Liver (tissue), 9 donors: ENCODE results near the gene USP48. TPM values are rescaled to one million over a fixed set of nuclear protein-coding genes. Genes with fewer than 3 reads are reported as not detected.
"Not testable (repeated sequence)": the region's sequence is repeated elsewhere in the genome, so short reads cannot be mapped to it uniquely, and the experiment has no call there.

ENCODE experiments used
- DNase-seq: peaks from one replicate; pipeline ENCODE4 v3.0.0-alpha.2; 2017; ENCODE audit warnings: low spot score
- H3K27ac ChIP-seq, 2 donors: one replicate each; pipeline ENCODE4 v1.7.0; 2013; ENCODE audit warnings: inconsistent platforms in 2 of 2, low read length in 2 of 2, control low read depth in 1 of 2, low read depth in 1 of 2, mild to moderate bottlenecking in 1 of 2
- H3K27me3 ChIP-seq, 4 donors: one replicate each; pipeline versions ENCODE4 v1.6.1 to v1.7.0; 2013; ENCODE audit warnings: low read length in 3 of 4, inconsistent platforms in 1 of 4, mild to moderate bottlenecking in 1 of 4, moderate library complexity in 1 of 4; ENCODE audit not compliant: control insufficient read depth in 4 of 4, insufficient read depth in 4 of 4
- H3K36me3 ChIP-seq, 4 donors: one replicate each; pipeline versions ENCODE4 v1.6.1 to v1.7.0; 2013; ENCODE audit warnings: low read length in 3 of 4, mild to moderate bottlenecking in 3 of 4, low read depth in 1 of 4, moderate library complexity in 1 of 4; ENCODE audit not compliant: control insufficient read depth in 4 of 4, insufficient read depth in 3 of 4
- H3K4me1 ChIP-seq, 4 donors: one replicate each; pipeline versions ENCODE4 v1.6.1 to v1.7.0; 2013; ENCODE audit warnings: low read length in 3 of 4, mild to moderate bottlenecking in 3 of 4, moderate library complexity in 1 of 4; ENCODE audit not compliant: control insufficient read depth in 4 of 4, insufficient read depth in 4 of 4
- H3K4me3 ChIP-seq, 3 donors: one replicate each; pipeline versions ENCODE4 v1.6.1 to v1.7.0; 2013; ENCODE audit warnings: low read length in 3 of 3, control low read depth in 1 of 3, low read depth in 1 of 3, mild to moderate bottlenecking in 1 of 3
- H3K9ac ChIP-seq, 2 donors: one replicate each; pipeline ENCODE4 v1.7.0; 2013; ENCODE audit warnings: low read length in 2 of 2, mild to moderate bottlenecking in 2 of 2, moderate library complexity in 2 of 2, control low read depth in 1 of 2, low read depth in 1 of 2
- H3K9me3 ChIP-seq, 4 donors: one replicate each; pipeline versions ENCODE4 v1.6.1 to v1.7.0; 2013; ENCODE audit warnings: low read length in 3 of 4; ENCODE audit not compliant: control insufficient read depth in 4 of 4
- CTCF ChIP-seq: fragments of 150-350 bp; IDR thresholded peaks from 2 replicates; pipeline ENCODE4 v1.5.1; 2017; ENCODE audit warnings: improper control_type of control experiment, low read depth, low read length; ENCODE audit not compliant: missing input control
- EGR1 ChIP-seq, 2 donors: IDR thresholded peaks; 2 replicates each; pipeline ENCODE4 v1.6.1; 2016 to 2018; ENCODE audit warnings: antibody characterized with exemption in 2 of 2, low read depth in 2 of 2
- FOXA1 ChIP-seq: IDR thresholded peaks from 2 replicates; pipeline ENCODE4 v1.6.1; 2016; ENCODE audit warnings: antibody characterized with exemption
- FOXA2 ChIP-seq: IDR thresholded peaks from 2 replicates; pipeline ENCODE4 v1.6.1; 2016; ENCODE audit warnings: antibody characterized with exemption
- GABPA ChIP-seq, 2 donors: IDR thresholded peaks in 1 of 2; conservative IDR thresholded peaks in 1 of 2; 2 replicates each; pipeline ENCODE4 v1.6.1; 2016; ENCODE audit warnings: antibody characterized with exemption in 2 of 2, mild to moderate bottlenecking in 1 of 2, moderate library complexity in 1 of 2
- HNF4A ChIP-seq, 2 donors: conservative IDR thresholded peaks; 2 replicates each; pipeline ENCODE4 v1.6.1; 2016; ENCODE audit warnings: antibody characterized with exemption in 2 of 2, mild to moderate bottlenecking in 2 of 2
- HNF4G ChIP-seq: IDR thresholded peaks from 2 replicates; pipeline ENCODE4 v1.6.1; 2016; ENCODE audit warnings: antibody characterized with exemption
- JUND ChIP-seq, 2 donors: IDR thresholded peaks; 2 replicates each; pipeline ENCODE4 v1.6.1; 2016; ENCODE audit warnings: antibody characterized with exemption in 2 of 2
- MAX ChIP-seq: IDR thresholded peaks from 2 replicates; pipeline ENCODE4 v1.6.1; 2016; ENCODE audit warnings: antibody characterized with exemption
- REST ChIP-seq: IDR thresholded peaks from 2 replicates; pipeline ENCODE4 v1.6.1; 2016; ENCODE audit warnings: antibody characterized with exemption, mild to moderate bottlenecking
- RXRA ChIP-seq, 2 donors: IDR thresholded peaks; 2 replicates each; pipeline ENCODE4 v1.6.1; 2017 to 2018; ENCODE audit warnings: antibody characterized with exemption in 2 of 2, mild to moderate bottlenecking in 1 of 2
- SP1 ChIP-seq: IDR thresholded peaks from 2 replicates; pipeline ENCODE4 v1.6.1; 2018; ENCODE audit warnings: antibody characterized with exemption, mild to moderate bottlenecking
- TAF1 ChIP-seq: conservative IDR thresholded peaks from 2 replicates; pipeline ENCODE4 v1.6.1; 2016; ENCODE audit warnings: antibody characterized with exemption, mild to moderate bottlenecking
- YY1 ChIP-seq: IDR thresholded peaks from 2 replicates; pipeline ENCODE4 v1.6.1; 2016; ENCODE audit warnings: antibody characterized with exemption, mild to moderate bottlenecking
- ZBTB33 ChIP-seq: IDR thresholded peaks from 2 replicates; pipeline ENCODE4 v1.6.1; 2016; ENCODE audit warnings: antibody characterized with exemption
- WGBS: extraction: QIAGEN DNeasy Blood & Tissue Kit; methylation state at CpG from one replicate; pipeline ENCODE4 v1.1.7; 2013; 5-methylcytosine and 5-hydroxymethylcytosine counted together
- polyA plus RNA-seq, 2 donors: library from polyadenylated mRNA; stranded (reverse) in 1 of 2; unstranded in 1 of 2; fragments of 200-250 nt in 1 of 2; fragments of >200 nt in 1 of 2; fragmentation: Nextera tagmentation in 1 of 2; extraction: Ambion mirVana in 1 of 2; gene quantifications; one replicate each; pipeline versions ENCODE4 v1.2.1 to v1.2.3, GENCODE V29; 2013 to 2015
- total RNA-seq, 2 donors: library from RNA; depleted of rRNA; stranded (reverse); fragments of >200 nt; gene quantifications; one replicate each; pipeline ENCODE4 v1.2.3, GENCODE V29; 2014
- donor health status: healthy.
- donor health status: healthy.
- donor health status: healthy.
- donor health status: healthy.
- donor health status: healthy.

The USP48 gene
- total and polyA plus RNA-seq, 4 donors: 7.8 to 34.9 (median 23.1) TPM

GRCh38 chr1:21631944-21632887, 150.7 kb downstream of the USP48 start:
- no peak overlapping the region for H3K27ac ChIP-seq

GRCh38 chr1:21631590-21631943, 151.4 kb downstream of the USP48 start:
- H3K27me3 ChIP-seq, H3K9me3 ChIP-seq, H3K36me3 ChIP-seq, DNase-seq, H3K9ac ChIP-seq, H3K27ac ChIP-seq, H3K4me3 ChIP-seq: not testable (repeated sequence)
- H3K4me1 ChIP-seq: peaks cover 0 to 17% (median 11%) of the 10 kb centered on the region in 4 donors
- 78% methylated on average over 8 of the region's 8 CpGs for WGBS

More at GRCh38 chr1:21631944-21632887, 150.7 kb downstream of the USP48 start:
- H3K4me1 ChIP-seq: peaks cover 0 to 17% (median 11%) of the 10 kb centered on the region in 4 donors
- no peak overlapping the region for H3K9ac ChIP-seq
- no peaks in the 10 kb centered on the region for H3K27me3 ChIP-seq
- no peak overlapping the region for H3K4me3 ChIP-seq
- TF ChIP-seq ZBTB33 (no peak), HNF4A (conservative IDR thresholded peaks at IDR 0.05) (peak in 1 of 2 donors; percentile 4), MAX (no peak), RXRA (IDR thresholded peaks at IDR 0.05) (peak in 1 of 2 donors; percentile 30)
- H3K36me3 ChIP-seq: no peaks in the 10 kb centered on the region
- no peak for DNase-seq
- WGBS: 49% methylated on average over 19 of the region's 19 CpGs
- H3K9me3 ChIP-seq: no peaks in the 10 kb centered on the region

GRCh38 chr1:21630571-21631343, 152.2 kb downstream of the USP48 start:
- H3K9ac ChIP-seq: no peak overlapping the region
- 77% methylated on average over 13 of the region's 13 CpGs for WGBS
- no peak for DNase-seq
- H3K27ac ChIP-seq: no peak overlapping the region
- H3K9me3 ChIP-seq: no peaks in the 10 kb centered on the region
- H3K4me1 ChIP-seq: peaks cover 0 to 17% (median 11%) of the 10 kb centered on the region in 4 donors
- no peaks in the 10 kb centered on the region for H3K36me3 ChIP-seq
- H3K4me3 ChIP-seq: no peak overlapping the region
- no peaks in the 10 kb centered on the region for H3K27me3 ChIP-seq
- no peak for TF ChIP-seq HNF4A (conservative IDR thresholded peaks at IDR 0.05)
- TF ChIP-seq REST: no peak
- TF ChIP-seq GABPA (IDR thresholded peaks at IDR 0.05 in 1 of 2, conservative IDR thresholded peaks at IDR 0.05 in 1 of 2): no peak
- no peak for TF ChIP-seq TAF1
- TF ChIP-seq JUND (IDR thresholded peaks at IDR 0.05): no peak
- TF ChIP-seq EGR1 (IDR thresholded peaks at IDR 0.05; ENCODE audit: low read depth in 2 of 2): no peak
- no peak for TF ChIP-seq HNF4G
- no peak for TF ChIP-seq CTCF
- no peak for TF ChIP-seq ZBTB33
- no peak for TF ChIP-seq FOXA1
- no peak for TF ChIP-seq YY1
- TF ChIP-seq SP1: no peak
- TF ChIP-seq FOXA2: no peak
